Myocyte (in vitro differentiated cells): Measurements from ENCODE around the gene ZBTB21. TPM values are rescaled to one million over a fixed set of nuclear protein-coding genes. Genes with fewer than 3 reads are reported as not detected.

ENCODE experiments used
- DNase-seq: peaks from one replicate; pipeline ENCODE4 v3.0.0-alpha.2; 2012; ENCODE audit warnings: low read depth
- total RNA-seq: library from RNA; depleted of rRNA; stranded (reverse); fragments of >200 nt; gene quantifications from 2 replicates; pipeline ENCODE4 v1.2.3, GENCODE V29; 2014

The ZBTB21 gene
- total RNA-seq, 1 donor from 2014 or later = 7.3 TPM

DNA sequence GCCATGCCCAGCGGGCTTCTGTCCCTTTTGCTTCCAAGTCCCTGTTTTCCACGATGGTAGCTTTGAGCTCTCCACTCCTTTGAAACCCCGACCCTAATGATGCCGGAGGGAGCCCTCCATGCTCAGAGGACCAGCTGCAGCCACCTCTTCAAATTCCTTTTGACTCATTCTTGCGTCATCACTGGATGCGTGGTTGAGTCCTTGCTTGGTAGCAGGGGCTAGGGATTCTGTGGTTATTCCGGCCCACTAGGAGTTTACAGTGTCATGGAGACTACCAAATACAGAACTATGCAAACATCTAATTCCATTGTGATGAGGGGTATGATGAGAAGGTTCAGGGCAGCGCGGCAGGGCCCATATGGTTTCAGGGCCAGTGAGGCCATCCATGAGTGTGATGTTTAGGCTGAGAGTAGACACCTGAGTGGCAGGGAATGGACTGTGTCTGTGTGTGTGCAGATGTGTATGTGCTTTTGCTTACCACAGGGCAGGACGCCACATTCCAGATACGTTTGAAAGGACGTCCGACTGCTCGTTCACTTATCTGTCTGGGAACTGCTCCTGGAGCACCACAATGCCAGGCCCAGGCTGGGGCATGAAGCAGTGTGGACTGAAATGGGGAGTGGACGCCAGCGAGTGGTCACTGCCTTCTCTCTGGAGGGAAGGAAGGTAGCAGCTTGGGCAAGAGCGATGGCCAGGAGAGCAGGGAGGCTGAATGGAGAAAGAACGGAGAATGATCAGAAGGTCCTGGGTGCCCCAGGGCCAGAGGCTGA is 30.4 kb upstream of the ZBTB21 start:
- peak; percentile 92 for DNase-seq

DNA sequence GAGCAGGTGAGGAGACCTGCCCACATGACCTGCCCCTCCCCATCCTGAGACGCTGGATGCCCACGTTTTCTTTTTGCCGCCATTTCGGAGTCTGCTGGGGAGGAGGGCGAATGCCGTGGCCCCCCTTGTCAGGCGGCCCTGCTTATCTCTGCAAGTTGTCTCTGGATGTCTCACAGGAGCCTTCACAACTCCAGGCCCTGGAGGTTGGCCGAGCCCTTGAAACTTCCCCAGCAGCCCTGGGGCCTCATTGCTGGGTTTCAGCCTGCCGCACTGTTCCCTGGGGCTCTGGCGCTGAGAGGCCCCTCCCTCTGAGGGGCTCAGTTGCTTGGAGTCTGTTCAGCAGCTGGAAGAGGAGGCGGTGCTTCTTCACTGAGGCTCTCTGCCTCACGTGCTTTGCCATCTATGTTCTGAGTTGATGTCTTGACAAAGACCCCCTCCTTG is 29.8 kb upstream of the ZBTB21 start:
- peak; percentile 28 for DNase-seq

DNA sequence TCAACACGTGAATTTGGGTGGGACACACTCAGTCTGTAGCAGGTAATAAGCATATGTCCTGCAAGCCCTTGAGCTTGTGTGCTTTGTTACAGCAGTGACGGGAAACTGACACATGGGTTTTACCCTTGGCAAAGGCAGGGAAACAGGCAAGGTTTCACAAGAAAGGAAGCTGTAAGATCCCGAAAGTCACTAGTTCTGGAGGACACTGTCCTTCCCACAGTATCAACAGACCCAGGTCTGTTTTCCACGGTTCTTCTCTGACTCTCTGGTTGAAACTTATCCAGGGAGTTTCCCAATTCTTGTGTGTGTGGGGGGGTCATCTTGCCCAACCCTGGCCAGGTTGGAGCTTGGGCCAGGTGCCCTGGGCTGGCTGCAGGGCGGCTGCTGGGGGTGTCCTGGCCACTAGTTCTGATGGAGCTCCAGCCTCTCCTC is 29.3 kb upstream of the ZBTB21 start:
- no peak for DNase-seq

DNA sequence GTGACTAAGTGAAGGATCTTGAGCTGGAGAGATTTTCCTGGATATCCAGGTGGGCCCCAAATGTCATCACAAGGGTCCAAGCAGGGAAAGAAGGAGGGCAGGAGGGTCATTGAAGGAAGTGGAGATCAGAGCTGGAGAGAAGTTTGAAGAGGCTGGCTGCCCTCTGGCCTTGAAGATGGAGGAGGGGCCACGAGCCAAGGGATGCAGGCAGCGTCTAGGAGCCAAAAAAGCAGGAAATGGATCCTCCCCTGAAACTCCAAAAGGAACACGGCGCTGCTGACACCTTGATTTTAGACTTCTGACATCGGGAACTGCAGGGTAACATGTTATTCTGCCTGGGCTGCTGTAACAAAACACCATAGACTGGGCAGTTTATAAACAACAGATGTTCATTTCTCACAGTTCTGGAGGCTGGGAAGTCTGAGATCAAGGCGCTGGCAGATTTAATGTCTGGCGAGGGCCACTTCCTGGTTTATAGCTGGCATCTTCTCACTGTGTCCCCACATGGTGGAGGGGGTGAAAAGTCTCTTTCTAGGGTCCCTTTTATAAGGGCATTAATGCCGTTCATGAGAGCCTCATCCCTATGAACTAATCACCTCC is 28.8 kb upstream of the ZBTB21 start:
- DNase-seq = peak; percentile 29

DNA sequence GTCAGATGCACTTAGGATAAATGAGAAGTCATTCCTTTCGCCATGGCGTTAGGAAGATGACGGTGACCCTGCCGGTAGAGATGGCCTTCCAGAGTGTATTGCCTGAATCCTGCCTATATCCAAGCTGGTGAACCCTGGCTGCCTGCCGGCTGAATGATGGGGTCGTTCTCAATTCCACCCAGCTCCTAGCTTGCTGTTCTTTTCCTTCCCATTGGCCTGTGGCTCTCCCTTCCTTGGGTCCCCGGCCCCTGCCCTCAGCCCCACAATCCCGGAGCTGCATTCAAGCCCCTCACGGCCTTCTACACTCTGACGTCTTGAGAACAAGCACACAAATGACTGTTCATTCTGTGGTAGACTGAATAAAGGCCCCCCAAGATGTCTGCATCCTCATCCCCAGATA is 28.2 kb upstream of the ZBTB21 start:
- no peak for DNase-seq

DNA sequence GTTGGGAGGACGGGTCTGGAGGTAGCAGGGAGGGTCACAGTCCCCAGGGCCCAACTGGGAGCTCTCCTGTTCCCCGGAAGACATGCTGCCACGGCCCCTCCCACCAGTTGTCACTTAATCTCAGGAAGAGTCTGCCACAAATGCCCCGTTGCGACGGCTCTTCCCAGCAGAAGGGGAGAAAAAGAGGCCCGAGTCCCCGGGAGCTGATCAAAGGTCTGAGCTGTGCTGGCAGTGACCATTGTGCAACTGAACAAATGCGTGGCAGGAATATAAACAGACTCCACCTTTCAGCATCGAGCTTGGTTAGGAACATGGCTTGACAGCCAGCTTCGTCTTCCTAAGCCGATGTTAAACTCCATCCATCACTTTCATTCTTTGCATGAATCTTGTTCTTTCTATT is 27.8 kb upstream of the ZBTB21 start:
- no peak for DNase-seq

DNA sequence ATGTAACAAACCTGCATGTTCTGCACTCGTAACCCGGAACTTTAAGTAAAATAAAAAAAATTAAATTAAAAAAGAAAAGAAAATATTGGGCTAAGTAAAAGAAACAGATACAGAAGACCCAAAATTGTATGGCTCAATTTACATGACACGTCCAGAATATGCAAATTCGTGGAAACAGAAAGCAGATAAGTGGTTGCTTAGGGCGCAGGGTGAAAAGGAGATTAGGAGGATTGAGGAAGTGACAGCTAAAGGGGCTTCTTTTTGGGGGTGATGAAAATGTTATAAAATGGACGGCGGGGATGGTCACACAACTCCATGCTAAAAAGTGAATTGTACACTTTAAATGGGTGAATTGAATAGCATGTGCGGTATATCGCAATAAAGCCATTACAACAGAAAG is 27.4 kb upstream of the ZBTB21 start:
- DNase-seq = no peak

DNA sequence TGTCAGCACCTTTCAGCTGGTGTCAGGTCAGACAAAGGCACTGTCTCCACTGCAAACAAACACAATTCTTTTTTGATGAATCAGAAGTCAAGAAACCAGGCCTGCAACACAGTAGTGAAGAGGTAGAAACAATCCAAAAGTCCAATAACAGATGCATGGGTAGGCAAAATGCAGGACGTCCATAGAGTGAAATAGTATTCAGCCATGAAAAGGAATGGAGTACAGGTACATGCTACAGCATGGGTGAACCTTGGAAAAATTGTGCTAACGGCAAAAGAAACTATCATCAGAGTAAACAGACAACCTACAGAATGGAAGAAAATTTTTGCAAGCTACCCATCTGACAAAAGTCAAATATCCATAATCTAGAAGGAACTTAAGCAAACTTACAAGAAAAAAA is 26.2 kb upstream of the ZBTB21 start:
- DNase-seq = no peak

DNA sequence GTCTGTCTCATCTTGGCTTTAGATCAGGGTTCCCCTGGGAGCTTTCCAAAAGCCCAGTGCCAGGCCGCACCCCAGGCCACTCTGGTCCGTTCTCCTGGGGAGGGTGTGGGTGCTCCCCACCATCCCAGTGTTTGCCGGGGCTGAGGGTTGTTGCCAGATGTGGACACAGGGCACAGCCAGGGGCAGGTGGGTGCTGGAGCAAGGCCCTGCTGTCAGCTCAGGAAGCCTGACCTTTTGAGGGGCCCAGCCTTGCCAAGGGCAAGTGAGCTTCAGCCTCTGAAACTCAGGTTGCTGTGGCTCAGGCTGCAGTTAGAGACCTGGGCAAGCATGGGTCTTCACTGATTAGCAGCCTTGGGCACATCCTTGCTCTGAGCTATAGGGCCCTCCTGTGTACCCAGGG is 22.8 kb upstream of the ZBTB21 start:
- no peak for DNase-seq

DNA sequence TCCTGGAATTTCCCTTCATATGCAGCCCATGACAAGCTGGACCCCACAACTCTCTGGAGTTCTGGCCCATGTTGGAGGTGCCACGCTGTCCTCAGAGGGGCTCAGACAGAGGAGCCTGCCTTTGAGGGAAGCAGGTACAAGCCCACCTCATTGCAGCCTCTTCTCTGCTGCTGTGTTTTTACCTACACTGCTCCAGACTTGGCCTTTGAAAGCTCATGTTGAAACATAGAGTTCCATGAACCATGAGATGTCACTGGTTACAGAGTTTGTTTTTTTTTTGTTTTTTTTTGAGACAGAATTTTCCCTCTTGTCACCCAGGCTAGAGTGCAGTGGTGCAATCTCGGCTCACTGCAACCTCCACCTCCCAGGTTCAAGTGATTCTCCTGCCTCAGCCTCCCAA is 22.1 kb upstream of the ZBTB21 start:
- no peak for DNase-seq

DNA sequence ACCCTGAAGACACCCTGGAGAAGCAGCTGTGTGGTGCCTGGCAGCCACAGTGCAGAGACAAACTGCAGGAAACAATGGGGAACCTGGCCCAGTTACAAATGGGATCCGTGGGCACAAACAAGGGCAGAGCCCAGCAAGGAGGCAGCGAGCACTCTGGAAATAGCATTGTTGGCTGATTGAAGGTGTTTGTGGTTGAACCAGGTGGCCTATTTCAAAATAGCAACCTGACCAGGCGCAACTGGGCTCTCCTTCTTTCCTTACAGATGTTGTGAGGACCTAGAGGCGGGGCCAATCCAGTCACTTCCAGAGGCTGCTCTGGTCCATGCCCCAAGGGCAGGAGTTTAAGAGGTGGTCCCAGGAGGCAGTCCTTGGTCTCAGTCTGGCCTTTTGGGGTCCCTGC is 21.7 kb upstream of the ZBTB21 start:
- peak; percentile 46 for DNase-seq

DNA sequence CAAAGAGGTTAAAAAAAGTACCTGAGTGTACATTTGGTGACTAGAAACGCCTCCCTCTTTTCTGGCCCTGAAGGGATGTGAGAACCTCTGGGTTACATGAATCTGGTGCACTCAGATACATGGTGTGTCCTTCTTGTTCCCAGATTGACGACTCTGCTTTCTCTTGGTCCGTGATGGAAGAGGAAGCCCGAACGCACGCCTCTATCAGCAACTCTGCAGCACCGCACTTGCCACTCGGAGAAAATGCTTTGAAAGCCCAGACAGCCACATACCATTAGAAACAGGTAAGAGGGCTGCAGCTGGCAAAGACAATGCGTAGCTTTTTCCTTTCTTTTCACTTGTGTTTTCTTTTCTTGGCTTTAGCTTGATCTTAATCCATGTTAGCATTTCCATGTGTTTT is 21.1 kb upstream of the ZBTB21 start:
- DNase-seq = no peak

DNA sequence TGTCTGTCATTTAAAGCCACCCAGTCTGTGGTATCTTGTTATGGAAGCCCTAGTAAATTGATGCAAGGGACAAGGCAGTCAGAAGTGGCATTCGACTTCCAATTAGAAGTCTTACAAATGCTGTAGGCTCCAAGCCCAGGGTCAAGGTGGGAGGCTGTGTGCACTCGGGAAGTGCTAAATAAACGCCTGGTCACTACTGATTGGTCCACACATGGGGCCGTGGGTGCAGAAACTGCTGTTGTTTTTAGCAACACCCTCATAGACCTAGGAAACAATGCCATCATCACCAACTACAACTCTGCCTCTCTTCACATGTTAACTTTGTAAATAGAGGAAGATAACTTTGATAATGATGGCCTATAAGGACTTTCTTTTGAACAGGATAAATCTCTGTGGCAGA is 20.2 kb upstream of the ZBTB21 start:
- no peak for DNase-seq

DNA sequence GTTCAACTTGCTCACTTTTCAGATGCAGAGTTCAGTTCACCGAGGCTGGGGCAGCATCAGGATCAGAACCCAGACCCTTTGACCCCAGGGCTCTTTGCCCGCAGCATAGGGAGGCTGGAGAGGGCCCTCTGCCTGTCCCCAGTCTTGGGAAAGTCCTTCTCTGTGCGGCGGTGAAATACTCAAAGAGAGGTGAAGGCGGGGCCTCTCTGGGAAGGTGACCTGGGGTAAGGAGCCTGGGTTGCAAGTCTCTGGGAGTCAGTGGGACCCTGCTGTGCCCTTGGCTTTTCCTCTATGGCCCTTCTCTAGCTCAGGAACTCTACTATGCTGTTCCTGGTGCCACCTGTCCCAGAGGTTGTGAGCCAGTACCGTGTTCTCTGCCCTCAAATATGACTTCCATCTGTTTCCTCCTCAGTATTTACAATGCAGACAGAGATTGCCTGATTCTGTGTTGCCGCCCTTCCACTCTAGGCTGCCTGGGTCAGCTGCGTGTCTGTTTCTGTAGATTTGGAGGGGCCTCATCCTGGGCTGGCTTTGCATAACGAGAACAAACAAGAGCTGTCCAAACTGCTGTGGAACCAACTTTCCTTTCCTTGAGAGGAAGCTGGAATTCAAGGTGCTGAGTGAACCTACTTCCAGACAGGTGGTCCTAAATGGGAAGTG is 18.7 kb upstream of the ZBTB21 start:
- no peak for DNase-seq

DNA sequence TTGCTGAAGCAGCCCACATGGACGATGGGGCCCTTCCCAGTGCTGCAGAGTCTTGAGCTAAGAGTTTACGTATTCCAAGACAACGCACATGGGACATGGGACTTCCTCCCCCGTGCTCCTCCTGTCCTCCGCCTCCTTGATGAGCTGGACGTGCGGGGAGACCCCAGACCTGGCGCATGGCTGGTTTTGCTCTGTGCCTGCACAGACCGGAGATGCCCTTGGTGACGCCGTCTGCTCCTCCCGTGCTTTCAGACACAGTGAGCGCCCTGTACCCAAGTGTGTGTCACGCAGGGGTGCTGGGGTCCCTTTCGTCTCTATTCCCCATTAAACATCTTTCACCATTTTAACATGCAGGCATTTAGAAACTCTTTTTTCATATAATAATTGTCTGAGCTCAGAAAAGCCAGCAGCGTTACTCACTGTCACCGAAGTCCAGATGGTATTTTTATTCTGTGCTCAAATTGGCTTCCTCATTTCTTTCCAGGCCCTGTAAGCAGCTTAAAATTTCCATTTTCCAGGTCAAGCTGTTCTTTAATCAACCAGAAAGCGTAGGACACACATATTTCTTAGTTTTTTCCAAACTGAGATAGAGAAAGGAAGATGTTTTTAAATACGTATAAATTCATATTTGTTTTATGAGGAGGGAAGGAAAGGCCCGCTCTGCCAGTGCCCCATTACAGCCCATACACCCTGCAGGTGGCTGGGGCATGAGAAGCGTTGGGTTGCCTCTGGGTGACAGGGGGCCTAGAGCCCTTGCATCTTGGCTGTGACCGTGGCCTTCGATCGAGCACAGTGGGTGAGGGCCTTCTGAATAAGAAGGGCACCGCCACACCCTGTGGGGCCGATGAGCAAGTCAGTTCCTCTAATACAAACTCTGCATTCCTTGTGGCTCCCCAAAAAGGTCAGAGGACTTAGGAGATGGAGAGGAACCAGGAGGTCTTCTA is 17.9 kb upstream of the ZBTB21 start:
- DNase-seq = no peak

DNA sequence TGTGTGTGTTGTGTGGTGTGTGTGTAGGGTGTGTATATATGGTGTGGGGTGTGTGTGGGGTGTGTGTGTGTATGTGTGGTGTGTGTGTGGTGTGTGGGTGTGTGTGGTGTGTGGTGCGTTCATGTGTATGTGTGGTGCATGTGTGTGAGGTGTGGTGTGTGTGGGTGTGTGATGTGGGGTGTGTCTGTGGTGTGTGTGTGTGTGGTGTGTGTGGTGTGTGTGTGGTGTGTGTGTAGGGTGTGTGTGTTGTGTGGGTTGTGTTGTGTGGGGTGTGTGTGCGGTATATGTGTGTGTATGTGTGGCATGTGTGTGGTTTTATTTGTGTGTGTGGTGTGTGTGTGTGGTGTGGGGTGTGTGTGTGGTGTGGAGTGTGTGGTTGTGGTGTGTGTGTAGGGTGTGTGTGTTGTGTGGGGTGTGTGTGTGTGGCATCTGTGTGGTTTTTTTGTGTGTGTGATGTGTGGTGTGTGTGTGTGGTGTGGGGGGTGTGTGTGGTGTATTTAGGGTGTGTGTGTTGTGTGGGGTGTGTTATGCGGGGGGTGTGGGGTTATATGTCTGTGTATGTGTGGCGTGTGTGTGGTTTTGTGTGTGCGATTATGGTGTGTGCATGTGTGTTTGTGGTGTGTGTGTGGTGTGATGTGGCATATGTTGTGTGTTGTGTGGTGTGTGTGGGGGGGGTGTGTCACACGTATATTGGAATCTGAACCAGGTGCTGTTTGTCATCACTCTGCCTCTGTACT is 17.1 kb upstream of the ZBTB21 start:
- no peak for DNase-seq

DNA sequence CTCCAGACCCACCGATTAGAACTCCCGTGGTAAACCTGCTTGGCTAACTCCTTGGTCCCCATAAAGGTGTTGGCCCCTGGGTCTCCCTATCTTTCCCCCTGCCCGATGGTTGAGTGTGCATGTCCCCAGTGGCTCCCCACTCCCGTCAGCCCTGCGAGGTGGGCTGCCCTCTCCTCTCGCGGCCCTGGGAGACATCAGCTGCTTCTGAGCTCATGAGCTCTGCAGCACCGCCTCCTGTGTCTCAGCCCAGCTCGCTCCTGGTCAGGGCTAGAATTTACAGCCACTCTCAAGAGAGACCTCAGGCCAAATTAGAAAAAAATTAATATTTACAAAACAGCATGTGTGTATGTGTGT is 15.9 kb upstream of the ZBTB21 start:
- no peak for DNase-seq

DNA sequence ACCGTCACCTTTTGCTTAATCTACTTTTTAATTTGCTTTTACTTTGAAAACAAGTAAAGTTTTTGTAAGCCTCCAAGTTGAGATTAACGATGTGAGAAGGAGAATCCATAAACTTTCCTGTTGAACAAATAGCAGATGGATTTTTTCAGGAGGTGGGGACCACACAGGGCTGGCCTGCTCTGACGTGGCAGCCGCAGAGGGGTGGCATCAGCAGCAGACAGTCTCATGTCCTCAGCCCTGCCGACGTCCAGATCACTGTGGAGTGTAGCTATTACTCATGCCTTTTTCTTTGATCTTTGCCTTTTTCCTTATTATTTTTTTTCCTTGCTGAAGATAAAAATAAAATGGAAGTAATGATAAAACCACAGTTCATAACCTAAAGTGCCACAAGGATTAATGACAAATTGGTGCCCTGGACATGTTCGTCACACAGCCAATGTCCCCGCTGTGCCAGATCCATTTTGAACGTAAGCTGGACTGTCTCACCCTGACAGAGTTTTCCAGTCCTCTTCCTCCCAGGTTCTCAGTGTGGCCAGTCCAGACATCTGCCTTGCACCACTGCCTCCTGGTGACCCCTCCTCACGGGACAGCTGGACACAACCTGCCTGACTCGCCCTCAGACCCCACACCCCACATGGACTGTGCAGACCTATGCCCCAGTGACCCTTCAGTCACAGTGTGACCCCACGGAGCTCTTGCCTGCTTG is 15.4 kb upstream of the ZBTB21 start:
- DNase-seq = no peak

DNA sequence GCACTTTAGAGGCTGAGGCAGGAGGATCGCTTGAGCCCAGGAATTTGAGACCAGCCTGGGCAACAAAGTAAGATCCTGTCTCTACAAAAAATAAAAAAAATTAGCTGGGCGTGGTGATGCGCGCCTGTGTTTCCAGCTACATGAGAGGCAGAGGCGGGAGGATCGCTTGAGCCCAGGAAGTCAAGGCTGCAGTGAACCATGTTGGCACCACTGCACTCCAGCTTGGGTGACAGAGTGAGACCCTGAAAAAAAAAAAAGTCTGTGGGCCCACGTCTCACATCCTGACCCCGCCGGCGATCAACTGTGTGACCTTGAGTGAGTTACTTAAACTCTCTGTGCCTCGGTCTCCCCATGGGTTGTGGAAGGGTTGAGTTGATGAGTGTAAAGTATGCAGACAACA is 12.7 kb upstream of the ZBTB21 start:
- DNase-seq = no peak

DNA sequence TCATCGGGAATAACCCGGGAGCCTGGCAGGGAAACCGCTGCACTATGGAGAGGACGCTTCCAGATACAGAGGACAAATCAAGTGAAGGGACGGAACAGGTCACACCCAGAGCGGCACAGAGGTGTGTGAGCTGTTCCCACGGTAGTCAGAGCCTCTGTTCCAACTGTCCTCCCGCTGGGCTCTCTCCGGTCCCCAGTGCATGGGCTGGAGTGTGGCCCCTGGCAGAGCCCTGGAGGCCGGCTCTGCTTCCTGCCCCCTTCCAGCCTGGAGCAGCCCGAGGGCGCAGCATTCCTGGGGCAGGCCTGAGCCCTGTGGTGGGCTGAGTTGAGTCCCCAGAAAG is 11.9 kb upstream of the ZBTB21 start:
- no peak for DNase-seq
